Rectal smooth muscle tissue (tissue), 1 donor: ENCODE results near the gene PARD3.
"Not testable (repeated sequence)": the region's sequence is repeated elsewhere in the genome, so short reads cannot be mapped to it uniquely, and the experiment has no call there.

ENCODE experiments used
- H3K27ac ChIP-seq: one replicate; pipeline ENCODE4 v1.7.0; 2013; ENCODE audit warnings: low read depth, low read length, inconsistent platforms
- H3K27me3 ChIP-seq: one replicate; pipeline ENCODE4 v1.7.0; 2013; ENCODE audit warnings: low read length; ENCODE audit not compliant: control insufficient read depth, insufficient read depth
- H3K36me3 ChIP-seq: one replicate; pipeline ENCODE4 v1.7.0; 2013; ENCODE audit warnings: low read length; ENCODE audit not compliant: control insufficient read depth, insufficient read depth
- H3K4me1 ChIP-seq: one replicate; pipeline ENCODE4 v1.7.0; 2013; ENCODE audit warnings: low read length; ENCODE audit not compliant: control insufficient read depth, insufficient read depth
- H3K4me3 ChIP-seq: one replicate; pipeline ENCODE4 v1.7.0; 2013; ENCODE audit warnings: low read length
- H3K9ac ChIP-seq: one replicate; pipeline ENCODE4 v1.7.0; 2013; ENCODE audit warnings: low read length

Gene PARD3

DNA sequence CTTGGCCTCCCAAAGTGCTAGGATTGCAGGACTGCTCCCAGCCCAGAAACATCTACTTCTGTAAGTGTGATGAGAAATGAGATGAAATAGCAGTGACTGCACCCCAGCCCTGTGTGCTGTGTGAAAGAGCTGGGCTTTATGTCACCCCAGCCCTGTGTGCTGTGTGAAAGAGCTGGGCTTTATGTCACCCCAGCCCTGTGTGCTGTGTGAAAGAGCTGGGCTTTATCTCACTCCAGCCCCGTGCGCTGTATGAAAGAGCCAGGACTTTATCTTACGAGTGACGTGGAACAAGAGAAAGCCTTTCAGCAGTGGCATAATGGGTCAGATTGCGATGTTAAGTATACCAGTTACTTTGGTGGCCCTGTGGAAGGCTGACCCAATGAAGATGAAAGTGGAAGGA, 28.4 kb upstream of the PARD3 start:
- H3K4me3 ChIP-seq, H3K4me1 ChIP-seq, H3K27ac ChIP-seq, H3K9ac ChIP-seq, H3K27me3 ChIP-seq, H3K36me3 ChIP-seq: not testable (repeated sequence)

DNA sequence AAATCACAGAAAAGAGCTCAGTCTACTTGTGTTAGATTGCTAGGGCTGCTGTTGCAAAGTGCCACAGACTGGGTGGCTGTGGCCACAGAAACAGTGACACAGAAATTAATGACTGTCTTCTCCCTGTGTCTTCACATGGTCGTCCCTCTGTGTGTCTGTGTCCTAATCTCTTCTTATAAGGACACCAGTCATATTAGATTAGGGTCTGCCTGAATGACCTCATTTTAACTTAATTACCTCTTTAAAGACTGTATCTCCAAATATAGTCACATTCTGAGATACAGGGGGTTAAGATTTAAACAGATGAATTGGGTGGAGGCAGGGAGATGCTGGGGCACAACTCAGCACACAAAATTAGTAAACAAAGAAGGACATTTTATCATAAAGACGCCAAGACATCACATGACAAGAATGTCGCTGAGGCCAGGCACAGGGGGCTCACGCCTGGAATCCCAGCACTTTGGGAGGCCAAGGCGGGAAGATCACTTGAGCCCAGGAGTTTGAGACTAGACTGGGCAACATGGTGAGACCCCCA, 23.3 kb upstream of the PARD3 start:
- Histone ChIP-seq H3K4me1 (no peaks in the 10 kb centered on the region), H3K36me3 (no peaks in the 10 kb centered on the region), H3K4me3 (no peak overlapping the region), H3K27ac (no peak overlapping the region), H3K27me3 (no peaks in the 10 kb centered on the region), H3K9ac (no peak overlapping the region)

DNA sequence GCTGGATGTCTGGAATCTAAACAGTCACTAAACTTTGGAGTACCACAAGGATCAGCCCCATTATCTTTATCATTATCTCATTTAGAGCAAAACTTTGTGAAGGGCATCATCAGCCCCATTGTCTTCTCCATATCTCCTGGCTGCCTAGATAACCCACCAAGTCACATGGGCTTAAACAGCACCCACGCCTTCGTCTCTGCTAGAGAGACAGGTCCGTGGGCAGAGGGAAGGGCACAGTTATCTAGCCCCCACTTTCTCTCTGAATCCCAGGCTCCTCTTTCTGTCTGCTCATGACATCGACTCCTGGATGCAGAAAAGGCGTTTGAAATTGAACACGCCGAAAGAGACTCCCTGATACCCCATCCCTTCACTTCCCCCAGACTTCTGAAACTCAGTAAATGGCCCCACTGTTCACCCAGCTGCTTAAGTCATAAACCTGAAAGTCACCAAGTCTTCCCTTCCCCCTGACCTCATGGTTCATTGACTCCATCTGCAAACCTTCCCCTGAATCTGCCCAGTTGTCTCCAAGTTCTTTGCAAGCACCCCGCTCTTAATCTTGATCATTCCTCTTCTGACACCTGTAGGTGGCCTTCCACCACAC, 20.9 kb upstream of the PARD3 start:
- Histone ChIP-seq H3K4me1 (no peaks in the 10 kb centered on the region), H3K4me3 (no peak overlapping the region), H3K27me3 (no peaks in the 10 kb centered on the region), H3K36me3 (no peaks in the 10 kb centered on the region), H3K27ac (no peak overlapping the region), H3K9ac (no peak overlapping the region)

DNA sequence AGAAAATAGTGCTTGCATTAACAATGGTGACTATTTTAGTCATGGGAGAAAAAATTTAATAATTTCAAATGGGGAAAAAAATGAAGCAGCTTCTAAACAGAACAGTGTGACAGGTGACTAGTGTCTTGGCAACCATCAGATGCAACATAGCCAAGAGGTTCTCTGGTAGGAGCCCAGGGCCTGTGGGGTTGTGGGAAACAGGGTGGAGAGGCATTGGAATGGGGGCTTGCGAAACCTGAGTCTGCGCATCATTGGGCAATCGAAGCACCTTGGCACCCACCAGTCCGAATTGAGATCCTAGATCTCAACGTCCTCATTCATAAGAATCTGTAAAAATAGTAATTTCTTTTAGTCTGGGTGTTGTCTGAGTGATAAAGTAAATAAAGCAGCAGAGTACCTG, 19.2 kb upstream of the PARD3 start:
- Histone ChIP-seq H3K36me3 (no peaks in the 10 kb centered on the region), H3K4me1 (no peaks in the 10 kb centered on the region), H3K9ac (no peak overlapping the region), H3K27me3 (no peaks in the 10 kb centered on the region), H3K27ac (no peak overlapping the region), H3K4me3 (no peak overlapping the region)

DNA sequence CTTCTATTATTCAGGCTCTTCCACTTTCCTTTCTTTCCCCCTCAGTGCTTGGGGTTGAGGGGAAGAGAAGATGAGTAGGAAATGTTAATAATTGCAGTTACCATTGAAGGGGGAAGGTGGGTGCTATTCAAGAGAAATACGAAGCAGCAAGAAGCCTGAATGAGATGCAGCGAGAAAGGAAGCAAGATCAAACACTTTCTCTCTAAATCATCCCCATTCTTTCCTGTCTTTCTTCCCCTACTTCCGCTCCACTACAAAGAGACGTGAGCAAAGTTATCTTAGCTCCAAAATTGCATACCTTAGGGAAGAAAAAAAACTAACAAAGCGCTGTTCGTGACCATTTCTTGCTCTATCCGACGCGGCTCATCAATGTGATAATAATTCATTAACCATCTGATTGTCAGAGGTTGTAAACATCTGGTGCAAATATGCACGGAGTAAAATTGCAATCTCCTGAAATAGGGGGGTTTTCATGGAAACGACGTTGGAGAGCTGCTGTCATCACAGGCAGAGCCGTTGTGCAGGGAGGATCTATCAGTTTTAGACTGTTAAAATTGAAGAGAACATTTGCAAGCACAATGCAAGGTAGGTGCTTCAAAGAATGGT, 15.2 kb upstream of the PARD3 start:
- Histone ChIP-seq H3K27ac (no peak overlapping the region), H3K4me3 (no peak overlapping the region), H3K36me3 (no peaks in the 10 kb centered on the region)

DNA sequence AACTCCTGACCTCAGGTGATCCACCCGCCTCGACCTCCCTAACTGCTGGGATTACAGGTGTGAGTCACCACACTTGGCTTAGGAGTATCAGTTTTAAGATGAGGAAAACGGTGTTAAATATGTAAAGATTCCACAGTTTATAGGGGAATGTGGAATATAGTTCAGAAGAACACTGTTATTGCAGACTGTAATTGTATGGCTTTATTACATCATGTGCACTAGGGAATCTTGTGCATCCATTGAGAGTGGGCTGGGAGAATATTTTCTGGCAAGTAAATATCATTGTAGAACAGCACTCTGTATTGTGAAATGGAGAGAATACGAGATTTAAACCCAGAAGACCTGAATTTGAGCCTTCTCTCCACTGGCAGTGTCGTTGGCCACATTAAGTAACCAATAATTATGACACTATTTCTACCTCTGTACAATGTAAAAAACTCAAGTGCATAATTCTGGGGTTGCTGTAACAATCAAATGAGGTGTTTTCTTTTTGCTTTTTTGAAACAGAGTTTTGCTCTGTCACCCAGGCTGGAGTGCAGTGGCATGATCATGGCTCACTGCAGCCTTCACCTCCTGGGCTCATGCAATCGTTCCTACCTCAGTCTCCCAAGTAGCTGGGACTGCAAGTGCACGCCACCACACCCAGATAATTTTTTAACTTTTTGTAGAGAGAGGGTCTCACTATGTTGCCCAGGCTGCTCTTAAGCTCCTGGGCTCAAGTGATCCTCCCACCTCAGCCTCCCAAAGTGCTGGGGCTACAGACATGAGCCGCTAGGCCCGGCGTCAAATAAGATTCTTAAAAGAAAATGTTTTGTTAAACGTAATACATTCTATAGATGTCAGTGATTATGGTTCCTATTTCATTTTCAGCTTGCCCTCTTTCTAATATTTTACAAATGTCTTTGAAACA, 12.0 kb upstream of the PARD3 start:
- Histone ChIP-seq H3K4me1 (no peaks in the 10 kb centered on the region), H3K4me3 (no peak overlapping the region), H3K36me3 (no peaks in the 10 kb centered on the region), H3K27me3 (no peaks in the 10 kb centered on the region), H3K9ac (no peak overlapping the region), H3K27ac (no peak overlapping the region)

More for the DNA sequence above, 15.2 kb upstream of the PARD3 start:
- Histone ChIP-seq H3K9ac (no peak overlapping the region), H3K27me3 (no peaks in the 10 kb centered on the region), H3K4me1 (no peaks in the 10 kb centered on the region)

DNA sequence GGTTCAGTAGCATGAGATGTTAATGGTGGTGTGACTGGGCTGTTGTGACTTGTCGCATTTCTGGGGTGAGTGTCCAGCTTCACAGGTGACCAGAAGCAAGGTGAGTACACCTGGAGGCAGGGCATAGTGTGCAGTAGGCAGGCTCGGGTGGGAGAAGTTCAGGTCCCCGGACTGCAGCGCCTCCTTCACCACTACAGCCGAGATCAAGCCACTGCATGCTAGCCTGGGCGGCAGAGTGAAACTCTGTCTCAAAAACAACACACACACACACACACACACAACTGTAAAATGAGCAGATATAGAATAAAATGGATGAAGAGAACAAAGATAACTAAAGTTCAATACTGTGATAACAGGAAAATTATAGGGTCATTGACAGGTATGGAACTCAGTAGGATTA, 11.1 kb upstream of the PARD3 start:
- H3K4me3 ChIP-seq, result no peak overlapping the region
- H3K27me3 ChIP-seq, result no peaks in the 10 kb centered on the region
- H3K4me1 ChIP-seq, result no peaks in the 10 kb centered on the region
- H3K27ac ChIP-seq, result no peak overlapping the region
- H3K36me3 ChIP-seq, result no peaks in the 10 kb centered on the region
- H3K9ac ChIP-seq, result no peak overlapping the region

DNA sequence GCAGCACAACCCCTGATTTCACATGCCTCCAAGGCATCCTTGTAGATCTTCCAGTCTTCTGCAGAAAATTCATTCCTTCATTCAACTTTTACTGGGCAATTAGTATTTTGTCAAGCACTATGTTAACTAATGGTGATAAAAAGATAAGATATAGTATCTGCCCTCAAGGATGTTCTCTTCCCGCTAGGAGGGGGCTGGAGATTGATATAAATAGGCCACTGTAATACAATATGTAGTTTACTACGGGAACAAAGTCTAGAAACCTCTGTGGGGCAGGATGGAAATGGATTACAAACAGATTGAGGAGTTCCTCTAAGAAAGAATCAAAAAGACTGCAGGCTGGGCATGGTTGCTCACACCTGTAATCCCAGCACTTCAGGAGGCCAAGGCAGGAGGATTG, 10.3 kb upstream of the PARD3 start:
- Histone ChIP-seq H3K9ac (no peak overlapping the region), H3K27me3 (no peaks in the 10 kb centered on the region), H3K27ac (no peak overlapping the region), H3K4me3 (no peak overlapping the region), H3K4me1 (no peaks in the 10 kb centered on the region), H3K36me3 (no peaks in the 10 kb centered on the region)

DNA sequence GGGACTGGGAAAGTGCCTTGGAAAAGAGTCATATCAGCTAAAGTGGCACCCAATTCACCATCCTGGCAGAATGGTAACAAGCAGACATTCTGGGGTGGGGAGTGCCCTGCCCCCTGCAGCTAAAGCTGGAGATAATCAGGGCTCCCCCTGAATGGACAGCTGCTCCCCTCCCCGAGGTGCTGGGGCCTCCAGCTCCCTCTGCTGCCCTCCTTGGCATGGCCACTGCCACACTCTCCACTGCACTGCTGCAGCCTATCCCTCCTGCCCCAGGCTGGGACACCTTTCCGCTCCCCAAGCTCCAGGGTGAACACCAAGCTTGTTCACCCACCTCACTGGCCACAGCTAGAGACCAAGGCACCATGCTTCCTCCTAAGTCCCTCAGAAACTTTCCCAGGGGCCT, 9.8 kb upstream of the PARD3 start:
- Histone ChIP-seq H3K27ac (no peak overlapping the region), H3K4me1 (no peaks in the 10 kb centered on the region), H3K4me3 (no peak overlapping the region), H3K27me3 (no peaks in the 10 kb centered on the region), H3K9ac (no peak overlapping the region), H3K36me3 (no peaks in the 10 kb centered on the region)

DNA sequence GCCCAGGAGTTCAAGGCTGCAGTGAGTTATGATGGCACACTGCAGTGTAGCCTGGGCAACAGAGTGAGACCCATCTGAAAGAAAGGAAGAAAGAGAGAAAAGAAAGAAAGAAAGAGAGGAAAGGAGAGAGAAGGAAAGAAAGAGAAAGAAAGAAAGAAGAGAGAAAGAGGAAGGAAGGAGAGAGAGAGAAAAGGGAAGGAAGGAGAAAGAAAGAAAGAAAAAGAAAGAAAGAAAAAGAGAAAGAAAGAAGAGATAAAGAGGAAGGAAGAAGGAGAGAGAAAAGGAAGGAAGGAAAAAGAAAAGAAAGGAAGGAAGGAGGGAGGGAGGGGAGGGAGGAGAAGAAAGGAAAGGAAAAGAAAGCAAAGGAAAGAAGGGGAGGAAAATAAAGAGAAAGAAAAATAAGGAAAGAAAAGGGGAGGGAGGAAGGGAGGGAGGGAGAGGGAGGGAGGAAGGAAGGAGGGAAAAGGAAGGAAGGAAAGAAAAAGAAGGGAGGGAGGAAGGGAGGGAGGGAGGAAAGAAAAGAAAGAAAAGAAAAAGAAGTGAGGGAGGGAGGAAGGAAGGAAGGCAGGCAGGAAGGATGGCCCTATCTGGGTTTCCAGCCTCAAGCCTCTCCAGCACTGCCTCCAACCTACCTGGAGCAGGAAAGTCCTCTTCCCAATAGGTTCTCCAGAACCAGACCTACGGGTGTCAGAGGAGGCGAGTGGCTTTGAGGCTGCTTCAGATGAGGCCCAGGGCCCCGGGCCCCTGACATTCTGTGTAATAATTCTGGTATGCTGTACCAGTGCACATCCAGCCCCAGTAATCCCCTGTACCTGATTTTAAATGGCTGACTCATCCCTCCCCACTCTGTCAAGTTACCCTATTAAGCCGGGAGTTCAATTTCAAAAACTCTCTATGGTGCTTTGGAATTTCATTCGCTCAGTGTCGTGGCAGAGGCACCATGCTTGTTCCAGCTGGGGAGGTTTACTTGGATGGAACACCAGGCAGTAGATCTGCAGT, 6.8 kb upstream of the PARD3 start:
- H3K4me3 ChIP-seq, result no peak overlapping the region
- H3K27me3 ChIP-seq, result no peaks in the 10 kb centered on the region
- H3K27ac ChIP-seq, result no peak overlapping the region
- no peak overlapping the region for H3K9ac ChIP-seq
- no peaks in the 10 kb centered on the region for H3K36me3 ChIP-seq
- no peaks in the 10 kb centered on the region for H3K4me1 ChIP-seq

DNA sequence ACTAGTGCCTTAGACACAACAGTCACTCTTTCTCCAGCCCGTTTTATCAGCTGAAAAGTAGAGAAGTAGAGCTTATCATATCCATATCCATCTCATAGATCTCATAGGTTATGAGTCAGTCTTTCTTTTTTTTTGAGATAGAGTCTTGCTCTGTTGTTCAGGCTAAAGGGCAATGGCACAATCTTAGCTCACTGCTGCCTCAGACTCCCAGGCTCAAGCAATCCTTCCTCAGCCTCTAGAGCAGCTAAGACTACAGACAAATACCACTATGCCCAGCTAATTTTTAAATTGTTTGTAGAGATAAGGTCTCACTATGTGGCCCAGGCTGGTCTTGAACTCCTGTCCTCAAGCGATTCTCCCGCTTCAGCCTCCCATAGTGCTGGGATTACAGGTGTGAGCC, 2.5 kb upstream of the PARD3 start:
- Histone ChIP-seq H3K4me3 (no peak overlapping the region), H3K36me3 (no peaks in the 10 kb centered on the region), H3K4me1 (peaks cover 7% of the 10 kb centered on the region), H3K27ac (no peak overlapping the region), H3K9ac (no peak overlapping the region), H3K27me3 (no peaks in the 10 kb centered on the region)

DNA sequence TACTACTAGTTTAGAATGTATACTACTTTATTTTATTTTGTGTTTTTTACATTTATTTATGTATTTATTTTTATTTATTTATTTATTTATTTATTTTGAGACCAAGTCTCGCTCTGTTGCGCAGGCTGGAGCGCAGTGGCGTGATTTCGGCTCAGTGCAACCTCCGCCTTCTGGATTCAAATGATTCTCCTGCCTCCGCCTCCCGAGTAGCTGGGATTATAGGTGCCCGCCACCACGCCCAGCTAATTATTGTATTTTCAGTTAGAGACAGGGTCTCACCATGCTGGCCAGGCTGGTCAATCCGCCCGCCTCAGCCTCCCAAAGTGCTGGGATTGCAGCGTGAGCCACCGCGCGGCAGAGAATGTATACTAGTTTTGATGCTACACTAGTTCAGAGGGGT, 2.0 kb upstream of the PARD3 start:
- Histone ChIP-seq H3K27me3 (no peaks in the 10 kb centered on the region), H3K36me3 (no peaks in the 10 kb centered on the region), H3K9ac (no peak overlapping the region), H3K4me1 (peaks cover 12% of the 10 kb centered on the region), H3K27ac (no peak overlapping the region), H3K4me3 (no peak overlapping the region)
